ENCODE measurements around the gene PHLPP1.

The PHLPP1 gene

GRCh38 chr18:62728254-62728653 lies 12.9 kb downstream of the PHLPP1 start:
- TF ChIP-seq CTCF (IDR thresholded peaks at IDR 0.05; ENCODE audit: insufficient read depth, low read depth, low read length, missing control alignments), result no peak
- no peak for DNase-seq (ENCODE audit: low read depth)
- H3K4me3 ChIP-seq (ENCODE audit: low read length), result no peak overlapping the region

- TF ChIP-seq CTCF (IDR thresholded peaks at IDR 0.05; ENCODE audit: insufficient read depth, low read depth, low read length, missing control alignments), result no peak
- DNase-seq (ENCODE audit: low read depth), result no peak
- no peak overlapping the region for H3K4me3 ChIP-seq (ENCODE audit: low read length)
Observed at GRCh38 chr18:62729487-62730386, 14.4 kb downstream of the PHLPP1 start.

GRCh38 chr18:62730941-62731340 lies 15.6 kb downstream of the PHLPP1 start:
- DNase-seq (ENCODE audit: low read depth), result no peak
- H3K4me3 ChIP-seq (ENCODE audit: low read length), result no peak overlapping the region
- no peak for TF ChIP-seq CTCF (IDR thresholded peaks at IDR 0.05; ENCODE audit: insufficient read depth, low read depth, low read length, missing control alignments)

GRCh38 chr18:62732617-62733016 lies 17.3 kb downstream of the PHLPP1 start:
- no peak overlapping the region for H3K4me3 ChIP-seq (ENCODE audit: low read length)
- TF ChIP-seq CTCF (IDR thresholded peaks at IDR 0.05; ENCODE audit: insufficient read depth, low read depth, low read length, missing control alignments), result no peak
- DNase-seq (ENCODE audit: low read depth), result no peak

GRCh38 chr18:62734290-62734689 lies 18.9 kb downstream of the PHLPP1 start:
- H3K4me3 ChIP-seq (ENCODE audit: low read length), result no peak overlapping the region
- TF ChIP-seq CTCF (IDR thresholded peaks at IDR 0.05; ENCODE audit: insufficient read depth, low read depth, low read length, missing control alignments), result no peak
- no peak for DNase-seq (ENCODE audit: low read depth)

- H3K4me3 ChIP-seq (ENCODE audit: low read length), result no peak overlapping the region
- TF ChIP-seq CTCF (IDR thresholded peaks at IDR 0.05; ENCODE audit: insufficient read depth, low read depth, low read length, missing control alignments), result no peak
- DNase-seq (ENCODE audit: low read depth), result no peak
Observed at GRCh38 chr18:62735387-62735786, 20.0 kb downstream of the PHLPP1 start.
